Measurements from ENCODE around the gene DPYSL4.

Gene DPYSL4

DNA sequence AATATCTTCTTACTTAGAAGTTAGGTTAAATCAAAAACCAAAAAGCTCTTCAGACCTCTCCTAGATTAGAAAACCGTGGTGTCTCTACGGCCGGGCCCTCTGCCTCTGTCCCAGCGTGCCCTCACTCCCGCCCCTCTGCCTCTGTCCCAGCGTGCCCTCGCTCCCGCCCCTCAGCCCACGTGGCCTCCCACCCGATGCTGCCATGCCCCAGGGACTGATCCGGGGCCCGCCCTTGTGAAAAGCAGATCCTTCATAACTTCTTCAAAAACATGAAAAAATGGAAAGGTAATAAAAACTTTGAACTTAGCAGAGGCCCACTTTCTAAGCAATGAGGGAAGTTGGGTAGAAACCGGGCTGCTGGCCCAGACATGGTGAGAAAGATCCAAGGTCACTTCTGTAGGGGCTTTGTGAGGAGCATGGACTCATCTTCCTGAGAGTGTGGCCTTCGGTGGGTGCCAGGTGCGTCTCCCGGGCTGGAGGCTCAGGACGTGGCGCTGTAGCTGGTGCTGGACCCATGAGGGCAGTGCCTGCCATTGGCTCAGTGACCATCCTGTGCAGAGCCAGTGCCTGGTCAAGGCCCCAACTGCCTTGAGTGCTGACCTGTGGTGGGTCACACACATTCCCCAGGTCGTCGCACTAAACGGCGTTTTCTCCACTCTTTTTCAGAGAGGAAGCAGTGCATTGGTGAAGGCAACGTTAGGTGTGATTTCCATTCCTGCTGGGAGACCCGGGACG lies 4.9 kb upstream of the DPYSL4 start:
- no peak overlapping the region for H3K9ac ChIP-seq (ENCODE audit: low read depth, low read length)
- no peaks in the 10 kb centered on the region for H3K9me3 ChIP-seq (ENCODE audit: control insufficient read depth, insufficient read depth, low read length)
- H3K27me3 ChIP-seq (ENCODE audit: control insufficient read depth, insufficient read depth, low read length): peaks cover 44% of the 10 kb centered on the region
- no peaks in the 10 kb centered on the region for H3K4me1 ChIP-seq (ENCODE audit: control insufficient read depth, insufficient read depth, low read length)
- H3K36me3 ChIP-seq (ENCODE audit: control insufficient read depth, insufficient read depth, low read length): no peaks in the 10 kb centered on the region
- H3K4me3 ChIP-seq (ENCODE audit: low read depth, low read length): no peak overlapping the region
- no peak overlapping the region for H3K27ac ChIP-seq (ENCODE audit: low read depth, low read length)

DNA sequence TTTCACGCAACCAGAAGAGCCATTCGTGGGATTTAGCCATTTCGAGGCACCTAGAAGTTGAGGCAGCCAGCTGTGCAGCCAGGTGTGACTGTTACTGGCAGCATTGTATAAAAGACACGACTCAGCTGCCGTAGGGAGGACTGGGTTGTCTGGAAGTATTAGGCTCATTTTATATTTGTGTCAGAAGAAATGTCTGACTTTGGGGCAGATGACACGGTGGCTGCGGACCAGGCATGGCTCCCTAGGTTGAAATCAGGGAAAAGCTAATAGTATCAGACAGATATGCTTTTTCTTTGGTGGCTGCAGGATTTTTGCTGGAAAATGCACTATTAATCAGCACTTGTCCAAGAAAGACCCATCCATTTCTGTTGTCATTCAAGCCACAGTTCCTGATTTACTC lies 4.2 kb upstream of the DPYSL4 start:
- Histone ChIP-seq H3K36me3 (ENCODE audit: control insufficient read depth, insufficient read depth, low read length) (no peaks in the 10 kb centered on the region), H3K4me3 (ENCODE audit: low read depth, low read length) (no peak overlapping the region), H3K27ac (ENCODE audit: low read depth, low read length) (no peak overlapping the region), H3K4me1 (ENCODE audit: control insufficient read depth, insufficient read depth, low read length) (no peaks in the 10 kb centered on the region), H3K27me3 (ENCODE audit: control insufficient read depth, insufficient read depth, low read length) (peaks cover 47% of the 10 kb centered on the region), H3K9ac (ENCODE audit: low read depth, low read length) (no peak overlapping the region), H3K9me3 (ENCODE audit: control insufficient read depth, insufficient read depth, low read length) (no peaks in the 10 kb centered on the region)

DNA sequence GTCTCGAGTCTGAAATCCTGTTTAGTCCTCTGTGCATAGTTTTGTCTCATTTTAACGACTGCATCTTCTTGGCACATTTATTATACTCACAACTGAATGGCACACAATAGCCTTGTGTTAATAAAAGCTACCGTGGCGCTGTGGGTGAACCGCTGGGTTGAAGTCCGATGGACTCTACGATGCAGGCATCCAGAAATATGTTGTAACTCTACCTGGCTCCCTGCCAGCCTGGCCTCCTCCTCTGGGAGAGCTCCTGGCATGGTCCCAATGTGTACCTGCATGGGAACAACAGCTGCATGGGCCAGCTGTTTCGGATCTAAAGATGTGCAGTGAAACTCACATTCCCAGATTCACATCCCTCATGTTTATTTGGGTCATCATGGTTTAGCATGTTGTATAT lies 3.7 kb upstream of the DPYSL4 start:
- Histone ChIP-seq H3K9ac (ENCODE audit: low read depth, low read length) (no peak overlapping the region), H3K4me1 (ENCODE audit: control insufficient read depth, insufficient read depth, low read length) (no peaks in the 10 kb centered on the region), H3K9me3 (ENCODE audit: control insufficient read depth, insufficient read depth, low read length) (no peaks in the 10 kb centered on the region), H3K4me3 (ENCODE audit: low read depth, low read length) (no peak overlapping the region), H3K36me3 (ENCODE audit: control insufficient read depth, insufficient read depth, low read length) (no peaks in the 10 kb centered on the region), H3K27me3 (ENCODE audit: control insufficient read depth, insufficient read depth, low read length) (peaks cover 52% of the 10 kb centered on the region), H3K27ac (ENCODE audit: low read depth, low read length) (no peak overlapping the region)

DNA sequence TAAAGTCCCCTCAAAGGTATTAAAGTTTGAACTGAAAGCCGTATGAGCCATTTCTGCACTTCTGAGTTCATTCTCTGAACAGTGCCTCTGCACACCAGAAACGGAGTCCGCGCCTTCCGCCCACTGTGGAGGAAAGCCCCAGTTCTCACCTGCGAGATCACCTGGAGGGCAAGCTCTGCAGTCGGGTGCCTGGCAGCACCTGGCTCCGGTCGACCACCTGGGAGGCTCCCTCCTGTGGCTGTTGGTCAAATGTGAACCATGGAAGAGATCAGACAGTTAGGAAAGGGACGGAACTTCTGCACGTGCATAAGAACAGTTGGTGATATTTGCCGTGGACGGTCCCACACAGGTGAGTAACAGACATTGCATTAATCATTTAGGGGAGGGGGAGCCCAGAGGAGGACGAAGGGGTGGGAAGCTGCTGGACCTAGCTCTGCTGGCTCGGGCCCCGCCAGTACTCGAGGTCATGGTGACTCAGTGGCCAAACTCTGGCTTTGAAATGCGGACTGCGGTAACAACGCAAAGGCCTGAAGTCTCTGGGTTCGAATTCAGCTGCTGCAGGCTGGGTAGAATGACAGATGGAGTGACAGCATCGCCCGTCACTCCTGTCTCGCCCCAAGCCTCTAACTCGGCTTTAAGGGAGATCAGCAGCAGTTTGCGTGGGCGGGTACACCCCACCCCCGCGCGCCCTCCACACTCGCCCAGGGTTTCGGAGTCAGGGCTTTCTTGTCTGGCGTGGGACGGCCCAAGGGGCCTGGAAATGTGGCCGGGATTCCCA lies 1.7 kb upstream of the DPYSL4 start:
- peak overlapping the region; percentile 55; the same call in 1 of the 2 replicates for H3K4me3 ChIP-seq (ENCODE audit: low read depth, low read length)
- no peak overlapping the region for H3K9ac ChIP-seq (ENCODE audit: low read depth, low read length)
- peaks cover 65% of the 10 kb centered on the region for H3K27me3 ChIP-seq (ENCODE audit: control insufficient read depth, insufficient read depth, low read length)
- no peak overlapping the region for H3K27ac ChIP-seq (ENCODE audit: low read depth, low read length)
- no peaks in the 10 kb centered on the region for H3K4me1 ChIP-seq (ENCODE audit: control insufficient read depth, insufficient read depth, low read length)
- H3K9me3 ChIP-seq (ENCODE audit: control insufficient read depth, insufficient read depth, low read length): no peaks in the 10 kb centered on the region
- H3K36me3 ChIP-seq (ENCODE audit: control insufficient read depth, insufficient read depth, low read length): no peaks in the 10 kb centered on the region

DNA sequence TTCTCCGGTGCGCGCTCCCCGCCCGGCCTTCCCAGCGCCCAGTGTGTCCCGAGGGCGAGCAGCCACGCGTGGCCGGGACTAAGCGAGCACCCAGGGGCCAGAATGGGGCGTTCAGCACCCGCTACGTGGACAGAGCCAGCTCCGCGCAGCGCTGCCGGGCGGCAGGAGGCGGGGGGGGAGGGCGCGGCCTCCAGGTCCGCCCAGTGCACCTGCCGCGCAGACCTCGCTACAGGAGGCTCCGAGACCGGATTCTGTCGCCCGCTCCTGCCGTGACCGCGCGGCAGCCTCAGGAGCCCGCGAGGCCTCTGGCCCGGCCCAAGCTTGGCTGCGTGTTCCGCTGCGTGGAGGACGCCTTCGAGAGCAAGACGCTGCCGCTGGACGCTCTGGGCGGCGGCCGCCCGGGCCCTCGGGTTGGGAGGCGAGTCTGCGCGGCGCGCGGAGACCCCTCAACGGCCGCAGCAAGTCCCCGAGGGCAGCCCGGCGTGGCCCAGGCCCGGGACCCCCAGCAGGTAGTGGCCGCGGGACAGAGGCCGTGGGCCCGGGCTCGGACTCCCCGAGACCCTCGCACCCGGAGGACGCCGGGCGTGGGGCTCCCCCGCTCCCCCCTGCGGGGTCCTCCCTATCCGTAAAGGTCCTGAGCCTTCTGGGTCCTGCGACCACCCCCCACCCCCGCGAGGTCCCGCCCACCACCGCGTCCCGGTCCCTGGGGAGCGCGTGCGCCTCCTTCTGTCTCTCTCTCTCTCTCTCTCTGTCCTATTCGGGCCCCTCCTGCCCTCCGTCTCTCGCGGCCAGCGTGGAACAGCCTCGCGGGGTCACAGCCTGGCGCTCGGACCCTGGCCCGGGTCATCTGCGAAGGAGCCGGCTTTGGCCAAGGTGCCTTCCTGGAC lies 904 bp upstream of the DPYSL4 start:
- H3K9me3 ChIP-seq (ENCODE audit: control insufficient read depth, insufficient read depth, low read length): no peaks in the 10 kb centered on the region
- H3K4me3 ChIP-seq (ENCODE audit: low read depth, low read length): peak overlapping the region; percentile 55
- no peak overlapping the region for H3K9ac ChIP-seq (ENCODE audit: low read depth, low read length)
- peaks cover 65% of the 10 kb centered on the region for H3K27me3 ChIP-seq (ENCODE audit: control insufficient read depth, insufficient read depth, low read length)
- no peaks in the 10 kb centered on the region for H3K4me1 ChIP-seq (ENCODE audit: control insufficient read depth, insufficient read depth, low read length)
- H3K27ac ChIP-seq (ENCODE audit: low read depth, low read length): no peak overlapping the region
- H3K36me3 ChIP-seq (ENCODE audit: control insufficient read depth, insufficient read depth, low read length): 0 out of 2 replicates have a peak, but pooled peaks cover 3% of the 10 kb centered on the region

DNA sequence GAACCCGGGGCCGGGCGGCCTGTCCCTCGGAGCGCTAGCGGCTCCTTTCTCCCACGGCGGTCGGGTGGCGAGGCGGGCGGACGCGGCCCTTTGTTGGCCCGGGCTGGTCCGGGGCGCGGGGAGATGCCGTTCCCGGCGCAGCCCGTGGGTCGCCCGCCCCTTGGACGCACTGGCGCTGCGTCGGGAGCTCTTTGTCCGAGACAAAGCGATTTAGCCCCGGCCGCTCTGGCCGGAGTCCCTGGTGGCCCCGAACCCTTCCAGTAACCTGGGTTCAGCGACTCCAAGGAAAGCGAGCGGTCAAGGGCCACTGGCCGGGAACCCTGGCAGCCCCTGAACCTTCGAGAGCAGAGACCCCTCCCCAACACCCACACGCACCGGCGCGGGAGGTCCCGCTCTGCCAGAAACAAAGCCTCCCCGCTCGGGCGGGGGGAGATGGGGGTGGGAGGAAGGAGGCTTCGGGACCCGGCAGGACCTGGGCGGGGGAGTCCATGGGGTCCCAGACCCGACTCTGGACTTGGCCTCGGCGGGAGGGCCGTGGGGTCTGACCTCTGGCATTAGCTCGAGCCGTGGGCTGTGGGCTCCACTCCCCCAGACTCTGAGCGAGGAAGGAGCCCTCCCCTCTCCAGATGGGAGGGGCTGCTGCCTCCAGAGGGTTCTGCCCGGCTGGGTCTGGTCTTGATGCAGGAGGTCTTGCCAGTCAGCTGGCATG lies 836 bp downstream of the DPYSL4 start:
- no peak overlapping the region for H3K27ac ChIP-seq (ENCODE audit: low read depth, low read length)
- H3K9ac ChIP-seq (ENCODE audit: low read depth, low read length): no peak overlapping the region; the same call in 1 of the 2 replicates
- peaks cover 61% of the 10 kb centered on the region for H3K27me3 ChIP-seq (ENCODE audit: control insufficient read depth, insufficient read depth, low read length)
- H3K4me3 ChIP-seq (ENCODE audit: low read depth, low read length): peak overlapping the region; percentile 68
- H3K36me3 ChIP-seq (ENCODE audit: control insufficient read depth, insufficient read depth, low read length): 0 out of 2 replicates have a peak, but pooled peaks cover 3% of the 10 kb centered on the region
- no peaks in the 10 kb centered on the region for H3K9me3 ChIP-seq (ENCODE audit: control insufficient read depth, insufficient read depth, low read length)
- no peaks in the 10 kb centered on the region for H3K4me1 ChIP-seq (ENCODE audit: control insufficient read depth, insufficient read depth, low read length)

DNA sequence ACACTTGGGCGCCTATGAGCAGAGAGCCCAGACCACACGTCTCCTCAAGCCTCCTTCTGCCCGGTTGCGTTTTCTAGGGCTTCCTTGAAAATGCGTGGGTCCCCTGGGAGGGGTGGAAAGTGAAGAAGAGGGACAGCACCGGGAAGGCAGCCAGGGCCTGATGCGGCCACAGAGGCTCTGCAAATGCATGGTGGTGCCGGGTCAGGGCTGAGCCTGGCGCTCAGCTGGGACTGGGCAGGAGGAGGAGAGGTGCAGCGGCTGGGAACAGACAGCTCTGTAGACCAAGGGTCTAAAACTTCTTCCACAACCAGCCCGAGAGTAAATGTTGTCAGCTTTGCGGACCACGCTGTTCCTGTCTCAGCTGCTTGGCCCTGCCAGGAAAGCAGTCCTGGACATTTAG lies 1.6 kb downstream of the DPYSL4 start:
- H3K36me3 ChIP-seq (ENCODE audit: control insufficient read depth, insufficient read depth, low read length): 0 out of 2 replicates have a peak, but pooled peaks cover 7% of the 10 kb centered on the region
- H3K9me3 ChIP-seq (ENCODE audit: control insufficient read depth, insufficient read depth, low read length): no peaks in the 10 kb centered on the region
- no peak overlapping the region for H3K9ac ChIP-seq (ENCODE audit: low read depth, low read length)
- no peaks in the 10 kb centered on the region for H3K4me1 ChIP-seq (ENCODE audit: control insufficient read depth, insufficient read depth, low read length)
- no peak overlapping the region for H3K27ac ChIP-seq (ENCODE audit: low read depth, low read length)
- H3K4me3 ChIP-seq (ENCODE audit: low read depth, low read length): peak overlapping the region; percentile 68; the same call in 1 of the 2 replicates
- H3K27me3 ChIP-seq (ENCODE audit: control insufficient read depth, insufficient read depth, low read length): peaks cover 56% of the 10 kb centered on the region

DNA sequence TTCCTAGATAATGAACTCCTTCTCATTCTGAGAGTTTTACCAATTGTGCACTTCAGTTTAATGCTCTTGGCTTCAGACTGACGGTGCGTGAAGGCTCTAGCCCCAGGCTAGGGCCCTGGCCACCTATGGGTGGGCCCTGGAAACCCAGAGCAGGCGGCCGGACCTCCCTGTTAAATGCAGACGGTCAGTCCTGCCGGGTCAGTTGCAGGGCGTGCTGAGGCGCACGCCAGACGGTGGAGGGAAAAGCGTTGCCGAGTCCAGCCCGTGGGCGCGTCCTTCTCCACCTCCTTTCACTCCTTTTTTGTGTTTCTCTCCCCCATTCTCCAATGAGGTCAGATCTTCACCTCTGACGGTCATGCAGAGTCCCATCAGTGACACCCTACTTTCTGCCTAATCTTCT lies 2.3 kb downstream of the DPYSL4 start:
- H3K4me1 ChIP-seq (ENCODE audit: control insufficient read depth, insufficient read depth, low read length): no peaks in the 10 kb centered on the region
- H3K9ac ChIP-seq (ENCODE audit: low read depth, low read length): no peak overlapping the region
- H3K27me3 ChIP-seq (ENCODE audit: control insufficient read depth, insufficient read depth, low read length): peaks cover 50% of the 10 kb centered on the region
- H3K4me3 ChIP-seq (ENCODE audit: low read depth, low read length): no peak overlapping the region
- H3K36me3 ChIP-seq (ENCODE audit: control insufficient read depth, insufficient read depth, low read length): 0 out of 2 replicates have a peak, but pooled peaks cover 7% of the 10 kb centered on the region
- H3K27ac ChIP-seq (ENCODE audit: low read depth, low read length): no peak overlapping the region
- no peaks in the 10 kb centered on the region for H3K9me3 ChIP-seq (ENCODE audit: control insufficient read depth, insufficient read depth, low read length)

DNA sequence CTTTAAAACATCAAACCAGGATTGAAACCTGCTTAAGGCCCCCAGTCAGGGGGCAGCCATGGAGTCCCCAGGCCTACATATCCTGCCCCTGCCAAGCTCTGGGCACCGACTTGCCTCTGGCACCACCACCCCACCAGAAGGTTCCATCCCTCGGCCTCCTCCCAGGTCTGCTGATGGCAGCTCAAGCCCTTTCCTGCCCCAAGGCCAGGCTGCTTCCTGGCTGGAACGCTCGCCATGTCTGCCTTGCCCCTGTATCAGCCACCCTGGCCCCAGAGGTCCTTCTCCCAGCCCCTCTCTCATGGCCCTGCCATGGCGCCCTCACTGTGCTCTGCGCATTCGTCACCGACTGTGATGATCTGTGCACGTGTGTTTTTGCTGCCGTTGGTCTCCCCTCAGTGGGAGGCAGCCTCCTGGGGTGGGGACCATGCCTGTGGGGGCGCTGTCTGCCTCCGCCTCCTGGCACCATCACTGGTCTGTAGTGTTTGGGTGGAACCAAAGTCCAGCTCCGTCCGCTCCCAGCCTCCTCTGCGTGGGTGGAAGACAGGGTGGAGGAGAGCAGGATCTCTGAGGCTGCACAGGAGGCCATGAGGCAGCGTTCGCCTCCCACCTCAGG lies 3.2 kb downstream of the DPYSL4 start:
- H3K36me3 ChIP-seq (ENCODE audit: control insufficient read depth, insufficient read depth, low read length): 0 out of 2 replicates have a peak, but pooled peaks cover 7% of the 10 kb centered on the region
- peaks cover 41% of the 10 kb centered on the region for H3K27me3 ChIP-seq (ENCODE audit: control insufficient read depth, insufficient read depth, low read length)
- H3K9me3 ChIP-seq (ENCODE audit: control insufficient read depth, insufficient read depth, low read length): no peaks in the 10 kb centered on the region
- H3K4me3 ChIP-seq (ENCODE audit: low read depth, low read length): no peak overlapping the region
- no peak overlapping the region for H3K9ac ChIP-seq (ENCODE audit: low read depth, low read length)
- H3K27ac ChIP-seq (ENCODE audit: low read depth, low read length): no peak overlapping the region
- no peaks in the 10 kb centered on the region for H3K4me1 ChIP-seq (ENCODE audit: control insufficient read depth, insufficient read depth, low read length)
